HUES64 (cell line): ENCODE results near the gene JUNB.
"Not testable (repeated sequence)": the region's sequence is repeated elsewhere in the genome, so short reads cannot be mapped to it uniquely, and the experiment has no call there.

Source experiments
- H3K27ac ChIP-seq: 2 replicates; pipeline ENCODE4 v1.7.0; 2013; ENCODE audit warnings: low read depth, low read length, inconsistent platforms
- H3K27me3 ChIP-seq: 2 replicates; pipeline ENCODE4 v1.6.1; 2013; ENCODE audit warnings: mild to moderate bottlenecking, low read length; ENCODE audit not compliant: insufficient read depth
- H3K36me3 ChIP-seq: 2 replicates; pipeline ENCODE4 v1.6.1; 2013; ENCODE audit warnings: mild to moderate bottlenecking, low read length; ENCODE audit not compliant: insufficient read depth
- H3K4me1 ChIP-seq: 2 replicates; pipeline ENCODE4 v1.6.1; 2013; ENCODE audit warnings: mild to moderate bottlenecking, low read length, moderate library complexity; ENCODE audit not compliant: insufficient read depth
- H3K4me3 ChIP-seq: 2 replicates; pipeline ENCODE4 v1.5.1; 2013; ENCODE audit warnings: mild to moderate bottlenecking, low read length, moderate library complexity
- H3K9ac ChIP-seq: 2 replicates; pipeline ENCODE4 v1.6.1; 2013; ENCODE audit warnings: mild to moderate bottlenecking, low read depth, low read length
- H3K9me3 ChIP-seq: 2 replicates; pipeline ENCODE4 v1.6.1; 2013; ENCODE audit warnings: low read depth, low read length; ENCODE audit not compliant: insufficient read depth
- WGBS: fragments of 150-250, 120-280 bp; methylation state at CpG from one replicate; pipeline ENCODE4 v1.1.7; 2013; ENCODE audit warnings: missing lambda C conversion rate; 5-methylcytosine and 5-hydroxymethylcytosine counted together

The JUNB gene

GRCh38 chr19:12799742-12800465 lies 8.6 kb downstream of the JUNB start:
- peak overlapping the region; percentile 77; the same call in 1 of the 2 replicates for H3K4me3 ChIP-seq
- no peaks in the 10 kb centered on the region for H3K9me3 ChIP-seq
- peaks cover 10% of the 10 kb centered on the region; the same call in 1 of the 2 replicates for H3K27me3 ChIP-seq
- H3K4me1 ChIP-seq, result peaks cover 13% of the 10 kb centered on the region
- peaks cover 26% of the 10 kb centered on the region for H3K36me3 ChIP-seq
- no peak overlapping the region for H3K27ac ChIP-seq
- H3K9ac ChIP-seq, result no peak overlapping the region
- 96% methylated on average over 18 of the region's 18 CpGs for WGBS

GRCh38 chr19:12800466-12800770 lies 9.1 kb downstream of the JUNB start:
- H3K9me3 ChIP-seq, result no peaks in the 10 kb centered on the region
- peaks cover 26% of the 10 kb centered on the region for H3K36me3 ChIP-seq
- peaks cover 10% of the 10 kb centered on the region; the same call in 1 of the 2 replicates for H3K27me3 ChIP-seq
- H3K9ac ChIP-seq, result peak overlapping the region; percentile 81; the same call in 1 of the 2 replicates
- WGBS, result 89% methylated on average over 1 of the region's 1 CpG
- H3K27ac ChIP-seq, result no peak overlapping the region
- H3K4me3 ChIP-seq, result peak overlapping the region; percentile 77
- H3K4me1 ChIP-seq, result peaks cover 13% of the 10 kb centered on the region

- 4% methylated on average over 38 of the region's 38 CpGs for WGBS
- peaks cover 10% of the 10 kb centered on the region for H3K4me1 ChIP-seq
- peaks cover 10% of the 10 kb centered on the region; the same call in 1 of the 2 replicates for H3K27me3 ChIP-seq
- peak overlapping the region; percentile 81 for H3K9ac ChIP-seq
- peaks cover 26% of the 10 kb centered on the region for H3K36me3 ChIP-seq
- peak overlapping the region; percentile 51; the same call in 1 of the 2 replicates for H3K27ac ChIP-seq
- H3K4me3 ChIP-seq, result peak overlapping the region; percentile 77
- H3K9me3 ChIP-seq, result no peaks in the 10 kb centered on the region
Observed at GRCh38 chr19:12800923-12801465, 9.7 kb downstream of the JUNB start.

GRCh38 chr19:12801466-12802266 lies 10.4 kb downstream of the JUNB start, which contains the start of the genes PRDX2 and THSD8:
PRDX2 (minus strand) TSS chr19:12801800; CDS start chr19:12801261, 539 bp downstream.
THSD8 (plus strand) TSS chr19:12802069; CDS start chr19:12802072, 3 bp downstream.
- H3K4me3 ChIP-seq, result peak within 1 kb of the TSS; percentile 77
- under 1% methylated on average over 78 of the region's 78 CpGs for WGBS
- H3K9me3 ChIP-seq, result no peaks in the 10 kb centered on the region
- peaks cover 26% of the 10 kb centered on the region for H3K36me3 ChIP-seq
- H3K27ac ChIP-seq, result peak within 1 kb of the TSS; percentile 51; the same call in 1 of the 2 replicates
- peak within 1 kb of the TSS; percentile 81 for H3K9ac ChIP-seq
- H3K4me1 ChIP-seq, result peaks cover 5% of the 10 kb centered on the region; the same call in 1 of the 2 replicates
- H3K27me3 ChIP-seq, result peaks cover 10% of the 10 kb centered on the region; the same call in 1 of the 2 replicates

GRCh38 chr19:12802267-12803106 lies 11.2 kb downstream of the JUNB start:
- Histone ChIP-seq H3K9ac (no peak overlapping the region), H3K9me3 (no peaks in the 10 kb centered on the region), H3K36me3 (peaks cover 19% of the 10 kb centered on the region), H3K4me3 (peak overlapping the region; percentile 77), H3K27ac (no peak overlapping the region), H3K4me1 (peaks cover 5% of the 10 kb centered on the region; the same call in 1 of the 2 replicates), H3K27me3 (peaks cover 10% of the 10 kb centered on the region; the same call in 1 of the 2 replicates)
- WGBS, result 49% methylated on average over 22 of the region's 22 CpGs

- 92% methylated on average over 26 of the region's 26 CpGs for WGBS
- H3K27ac ChIP-seq, result no peak overlapping the region
- peaks cover 27% of the 10 kb centered on the region for H3K36me3 ChIP-seq
- H3K27me3 ChIP-seq, result peaks cover 10% of the 10 kb centered on the region; the same call in 1 of the 2 replicates
- H3K9me3 ChIP-seq, result no peaks in the 10 kb centered on the region
- H3K4me3 ChIP-seq, result no peak overlapping the region
- H3K9ac ChIP-seq, result no peak overlapping the region
- H3K4me1 ChIP-seq, result peaks cover 5% of the 10 kb centered on the region; the same call in 1 of the 2 replicates
Observed at GRCh38 chr19:12804051-12804450, 12.8 kb downstream of the JUNB start.

- Histone ChIP-seq H3K4me1 (no peaks in the 10 kb centered on the region), H3K36me3 (peaks cover 32% of the 10 kb centered on the region), H3K27me3 (peaks cover 10% of the 10 kb centered on the region; the same call in 1 of the 2 replicates), H3K9me3 (no peaks in the 10 kb centered on the region), H3K9ac (peak within 1 kb of the TSS; percentile 79), H3K4me3 (peak within 1 kb of the TSS; percentile 80), H3K27ac (peak within 1 kb of the TSS; percentile 63)
- 6% methylated on average over 66 of the region's 66 CpGs for WGBS
Observed at GRCh38 chr19:12806242-12807081, 15.2 kb downstream of the JUNB start, which contains the start of gene RNASEH2A. RNASEH2A (plus strand) TSS chr19:12806584; CDS start chr19:12806674, 90 bp downstream.

- H3K27ac ChIP-seq, result no peak overlapping the region
- H3K9ac ChIP-seq, result no peak overlapping the region
- peaks cover 45% of the 10 kb centered on the region for H3K36me3 ChIP-seq
- no peak overlapping the region for H3K4me3 ChIP-seq
- H3K27me3 ChIP-seq, result no peaks in the 10 kb centered on the region
- H3K9me3 ChIP-seq, result no peaks in the 10 kb centered on the region
- no peaks in the 10 kb centered on the region for H3K4me1 ChIP-seq
- 98% methylated on average over 7 of the region's 7 CpGs for WGBS
Observed at GRCh38 chr19:12815088-12815487, 23.8 kb downstream of the JUNB start.

GRCh38 chr19:12817188-12817587 lies 25.9 kb downstream of the JUNB start:
- H3K4me3 ChIP-seq, H3K27me3 ChIP-seq, H3K9me3 ChIP-seq, H3K4me1 ChIP-seq, H3K27ac ChIP-seq, H3K9ac ChIP-seq: not testable (repeated sequence)
- WGBS, result 93% methylated on average over 6 of the region's 6 CpGs
- peaks cover 28% of the 10 kb centered on the region for H3K36me3 ChIP-seq

GRCh38 chr19:12817810-12818209 lies 26.5 kb downstream of the JUNB start:
- not testable (repeated sequence) for H3K9ac ChIP-seq, H3K9me3 ChIP-seq, H3K4me3 ChIP-seq, H3K27me3 ChIP-seq, H3K4me1 ChIP-seq, H3K27ac ChIP-seq
- H3K36me3 ChIP-seq, result peaks cover 28% of the 10 kb centered on the region
- WGBS, result 94% methylated on average over 11 of the region's 11 CpGs
